Measurements from ENCODE around the gene ENTPD2.

The ENTPD2 gene

GRCh38 chr9:137028263-137029057 is 25.4 kb downstream of the ENTPD2 start:
- TF ChIP-seq, protein P1, sequence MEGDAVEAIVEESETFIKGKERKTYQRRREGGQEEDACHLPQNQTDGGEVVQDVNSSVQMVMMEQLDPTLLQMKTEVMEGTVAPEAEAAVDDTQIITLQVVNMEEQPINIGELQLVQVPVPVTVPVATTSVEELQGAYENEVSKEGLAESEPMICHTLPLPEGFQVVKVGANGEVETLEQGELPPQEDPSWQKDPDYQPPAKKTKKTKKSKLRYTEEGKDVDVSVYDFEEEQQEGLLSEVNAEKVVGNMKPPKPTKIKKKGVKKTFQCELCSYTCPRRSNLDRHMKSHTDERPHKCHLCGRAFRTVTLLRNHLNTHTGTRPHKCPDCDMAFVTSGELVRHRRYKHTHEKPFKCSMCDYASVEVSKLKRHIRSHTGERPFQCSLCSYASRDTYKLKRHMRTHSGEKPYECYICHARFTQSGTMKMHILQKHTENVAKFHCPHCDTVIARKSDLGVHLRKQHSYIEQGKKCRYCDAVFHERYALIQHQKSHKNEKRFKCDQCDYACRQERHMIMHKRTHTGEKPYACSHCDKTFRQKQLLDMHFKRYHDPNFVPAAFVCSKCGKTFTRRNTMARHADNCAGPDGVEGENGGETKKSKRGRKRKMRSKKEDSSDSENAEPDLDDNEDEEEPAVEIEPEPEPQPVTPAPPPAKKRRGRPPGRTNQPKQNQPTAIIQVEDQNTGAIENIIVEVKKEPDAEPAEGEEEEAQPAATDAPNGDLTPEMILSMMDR (conservative IDR thresholded peaks at IDR 0.05; ENCODE audit: low read depth): peak; percentile 75
- DNase-seq (ENCODE audit: low spot score): no peak
- POLR2A ChIA-PET (ENCODE audit: low non-redundant PET): interaction anchor here (0.5 kb wide), 2 partner anchors 9 to 144 kb away, joined by 3 read pairs; no protein-coding TSS in a partner anchor
- CTCF ChIA-PET: interaction anchor here (0.6 to 4.7 kb wide), 44 partner anchors 8 to 619 kb away, joined by 3 to 44 read pairs (median 4); partner anchors contain the start of genes CLIC3, ENTPD8, FBXW5 and NELFB
- peak overlapping the region; percentile 81 for H3K27ac ChIP-seq

GRCh38 chr9:137027369-137028262 is 26.2 kb downstream of the ENTPD2 start, which contains the start of gene ABCA2:
Gene ABCA2, minus strand, starts transcription at chr9:137028237. Its CDS starts 97 bp downstream, at chr9:137028140.
- no peak for DNase-seq (ENCODE audit: low spot score)
- peak within 1 kb of the TSS; percentile 81 for H3K27ac ChIP-seq
- POLR2A ChIA-PET (ENCODE audit: low non-redundant PET): no interaction called here

DNA sequence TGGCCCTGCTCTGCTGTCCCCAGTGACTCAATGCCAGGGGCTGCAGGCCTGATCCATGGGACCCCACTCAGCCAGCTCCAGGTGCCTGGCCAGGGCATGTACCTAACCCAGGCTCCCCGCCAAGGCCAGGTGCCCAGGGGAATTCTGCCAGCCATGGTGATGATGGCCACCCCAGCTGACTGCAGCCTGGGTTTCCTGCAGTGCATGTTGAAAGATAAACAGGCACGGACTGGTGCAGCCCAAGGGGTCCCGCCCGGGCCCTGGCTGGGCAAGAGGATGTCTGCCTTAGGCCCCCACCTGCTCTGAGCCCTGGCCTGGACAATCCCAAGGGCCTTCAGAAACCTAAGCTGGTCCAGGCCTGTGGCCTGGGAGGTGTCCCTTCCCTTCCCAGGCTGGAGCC is 27.0 kb downstream of the ENTPD2 start:
- H3K27ac ChIP-seq: peak overlapping the region; percentile 81
- no peak for DNase-seq (ENCODE audit: low spot score)
- ChIA-PET CTCF (interaction anchor here (0.6 to 4.7 kb wide), 6 partner anchors 9 to 427 kb away, joined by 3 to 44 read pairs (median 5); partner anchors contain the start of gene NPDC1), POLR2A (ENCODE audit: low non-redundant PET) (no interaction called here)
- TF ChIP-seq, protein P1 (conservative IDR thresholded peaks at IDR 0.05; ENCODE audit: low read depth): no peak

More at GRCh38 chr9:137027369-137028262, 26.2 kb downstream of the ENTPD2 start, which contains the start of gene ABCA2:
- CTCF ChIA-PET: interaction anchor here (0.6 to 4.7 kb wide), 14 partner anchors 8 to 426 kb away, joined by 3 to 44 read pairs (median 10); partner anchors contain the start of genes NPDC1, PAXX and SAPCD2
- TF ChIP-seq, protein P1 (conservative IDR thresholded peaks at IDR 0.05; ENCODE audit: low read depth): no peak

- no peak for DNase-seq (ENCODE audit: low spot score)
- CTCF ChIA-PET: interaction anchor here (0.5 to 4.7 kb wide), 6 partner anchors 10 to 190 kb away, joined by 3 to 44 read pairs (median 5); partner anchors contain the start of gene NPDC1
- TF ChIP-seq, protein P1 (conservative IDR thresholded peaks at IDR 0.05; ENCODE audit: low read depth): no peak
- POLR2A ChIA-PET (ENCODE audit: low non-redundant PET): no interaction called here
- peak overlapping the region; percentile 81 for H3K27ac ChIP-seq
These were observed 27.5 kb downstream of the ENTPD2 start for GRCh38 chr9:137026384-137026783.

- peak overlapping the region; percentile 81 for H3K27ac ChIP-seq
- TF ChIP-seq, protein P1 (conservative IDR thresholded peaks at IDR 0.05; ENCODE audit: low read depth): no peak; the same call in 1 of the 2 replicates
- peak; percentile 61 for DNase-seq (ENCODE audit: low spot score)
- ChIA-PET CTCF (interaction anchor here (0.6 to 4.7 kb wide), 6 partner anchors 11 to 131 kb away, joined by 3 to 44 read pairs (median 4); partner anchors contain the start of gene NPDC1), POLR2A (ENCODE audit: low non-redundant PET) (interaction anchor here (1.2 kb wide), 1 partner anchor 33 kb away, joined by 5 read pairs; the partner anchor contains the start of gene PAXX)
These were observed 28.3 kb downstream of the ENTPD2 start for GRCh38 chr9:137025517-137025966.
